Smooth muscle cell of the pulmonary artery (primary cell): ENCODE measurements around the gene EDEM2. TPM values are rescaled to one million over a fixed set of nuclear protein-coding genes. Genes with fewer than 3 reads are reported as not detected.

Source experiments
- total RNA-seq: library from RNA; depleted of rRNA; stranded (reverse); fragments of >200 nt; gene quantifications from 2 replicates; pipeline ENCODE4 v1.2.3, GENCODE V29; 2014

Gene EDEM2, protein sequence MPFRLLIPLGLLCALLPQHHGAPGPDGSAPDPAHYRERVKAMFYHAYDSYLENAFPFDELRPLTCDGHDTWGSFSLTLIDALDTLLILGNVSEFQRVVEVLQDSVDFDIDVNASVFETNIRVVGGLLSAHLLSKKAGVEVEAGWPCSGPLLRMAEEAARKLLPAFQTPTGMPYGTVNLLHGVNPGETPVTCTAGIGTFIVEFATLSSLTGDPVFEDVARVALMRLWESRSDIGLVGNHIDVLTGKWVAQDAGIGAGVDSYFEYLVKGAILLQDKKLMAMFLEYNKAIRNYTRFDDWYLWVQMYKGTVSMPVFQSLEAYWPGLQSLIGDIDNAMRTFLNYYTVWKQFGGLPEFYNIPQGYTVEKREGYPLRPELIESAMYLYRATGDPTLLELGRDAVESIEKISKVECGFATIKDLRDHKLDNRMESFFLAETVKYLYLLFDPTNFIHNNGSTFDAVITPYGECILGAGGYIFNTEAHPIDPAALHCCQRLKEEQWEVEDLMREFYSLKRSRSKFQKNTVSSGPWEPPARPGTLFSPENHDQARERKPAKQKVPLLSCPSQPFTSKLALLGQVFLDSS
- total RNA-seq = 80.0 and 101 TPM in 2 replicates

DNA sequence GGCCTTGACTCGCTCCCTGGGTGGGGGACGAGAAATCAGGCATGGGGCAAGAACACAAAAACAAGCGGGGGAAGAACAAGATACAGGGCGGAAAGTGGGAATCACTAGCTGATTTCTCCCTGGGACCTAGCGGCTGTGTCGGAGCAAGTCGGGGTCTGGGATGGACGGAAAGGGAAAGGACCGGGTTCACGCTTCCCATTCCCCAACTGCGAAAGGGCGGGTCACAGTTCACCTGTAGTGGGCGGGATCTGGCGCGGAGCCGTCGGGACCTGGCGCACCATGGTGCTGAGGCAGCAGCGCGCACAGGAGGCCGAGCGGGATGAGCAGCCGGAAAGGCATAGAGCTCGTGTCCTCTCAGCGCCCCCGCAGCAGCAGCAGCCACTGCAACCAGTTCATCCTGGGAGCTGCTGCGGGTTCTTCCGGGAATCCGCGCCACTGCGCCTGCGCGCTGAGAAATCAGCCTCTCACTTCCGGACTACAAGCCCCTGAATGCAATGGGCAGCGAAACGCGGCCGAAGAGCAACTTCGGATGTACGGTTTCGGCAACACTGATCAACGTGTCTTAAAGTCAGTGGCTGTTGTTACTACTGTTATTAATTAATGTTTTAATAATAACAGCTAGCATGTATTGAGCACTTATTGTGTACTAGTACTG is at the start of gene EDEM2:
TSS of gene EDEM2 (minus strand) at position 417 of the 655 bp plus-strand sequence. CDS start at position 339, 78 bp downstream.

DNA sequence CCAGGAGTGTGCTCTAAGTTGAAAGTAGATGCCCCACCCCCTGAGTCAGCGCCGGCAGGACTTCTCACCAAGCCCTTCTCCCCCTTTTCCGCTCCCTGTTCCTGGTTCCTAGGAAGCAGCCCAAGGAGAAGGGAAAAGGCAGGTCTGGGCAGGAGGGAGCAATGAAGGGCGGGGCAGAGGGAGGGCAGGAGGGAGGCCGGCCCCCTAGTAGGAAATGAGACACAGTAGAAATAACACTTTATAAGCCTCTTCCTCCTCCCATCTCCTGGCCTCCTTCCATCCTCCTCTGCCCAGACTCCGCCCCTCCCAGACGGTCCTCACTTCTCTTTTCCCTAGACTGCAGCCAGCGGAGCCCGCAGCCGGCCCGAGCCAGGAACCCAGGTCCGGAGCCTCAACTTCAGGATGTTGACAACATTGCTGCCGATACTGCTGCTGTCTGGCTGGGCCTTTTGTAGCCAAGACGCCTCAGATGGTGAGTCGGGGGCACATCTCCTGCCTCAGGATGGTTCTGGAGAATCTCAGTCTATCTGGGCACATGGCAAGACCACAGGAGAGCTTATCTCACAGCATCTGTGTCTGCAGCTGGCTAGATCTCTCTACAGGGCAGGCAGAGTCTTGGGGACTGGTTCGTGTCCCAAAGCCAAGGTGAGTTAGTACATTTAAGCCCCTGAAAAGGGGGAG is 24.8 kb upstream of the EDEM2 start, which contains the start of gene PROCR:
TSS of gene PROCR (plus strand) at position 320 of the 681 bp plus-strand sequence. CDS start at position 403, 83 bp downstream.

DNA sequence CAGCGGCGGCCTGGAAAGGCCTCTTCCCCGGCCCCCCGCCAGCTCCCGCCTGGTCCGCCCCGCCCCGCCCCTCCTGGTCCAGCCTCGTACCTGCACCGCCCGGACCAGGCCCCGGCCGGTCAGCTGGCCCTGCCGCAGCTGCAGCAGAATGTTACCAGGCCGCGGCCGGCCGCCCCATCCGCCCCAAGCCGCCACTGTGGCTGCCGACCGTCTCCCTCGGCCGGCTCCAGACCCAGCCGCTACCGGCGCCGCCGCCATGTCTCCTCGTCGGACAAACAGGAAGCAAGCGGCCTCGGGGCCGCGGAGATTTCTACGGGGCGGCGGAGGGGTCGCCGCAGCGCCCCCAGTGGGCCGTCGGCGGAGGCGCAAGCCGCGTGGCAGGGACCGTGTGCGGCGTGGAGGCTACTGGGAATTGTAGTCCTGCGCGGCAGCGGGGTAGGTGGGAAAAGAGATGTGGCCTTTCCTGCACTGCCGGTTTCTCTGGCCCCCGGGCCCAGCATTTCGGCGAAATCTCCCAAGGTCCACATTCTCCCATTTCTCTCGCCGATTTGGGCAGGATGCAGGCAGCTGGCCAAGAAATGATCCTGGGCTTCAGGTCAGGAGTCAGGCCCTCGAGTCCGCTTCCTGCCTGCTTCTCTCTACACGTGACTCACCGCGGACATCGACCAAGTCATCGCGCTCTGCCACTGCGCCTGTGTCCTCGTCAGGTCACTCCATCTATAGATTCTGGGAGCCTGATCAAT is 54.4 kb downstream of the EDEM2 start, which contains the start of gene TRPC4AP:
TSS of gene TRPC4AP (minus strand) at position 284 of the 743 bp plus-strand sequence. CDS start at position 258, 26 bp downstream.

Other genes with a start within 250 kb of the EDEM2 start
- 45.5 and 66.7 TPM in 2 replicates for gene GSS, start 191.5 kb downstream of the EDEM2 start, total RNA-seq
- gene MYH7B, start 191.5 kb downstream of the EDEM2 start, total RNA-seq = 0.13 and 0.20 TPM in 2 replicates
- gene TRPC4AP, start 54.5 kb downstream of the EDEM2 start, total RNA-seq = 89.4 and 108 TPM in 2 replicates
- 51.4 and 129 TPM in 2 replicates for gene PROCR, start 24.7 kb upstream of the EDEM2 start, total RNA-seq
- gene MMP24, start 79.4 kb upstream of the EDEM2 start, total RNA-seq = 0.98 and 2.0 TPM in 2 replicates
- 25.2 and 27.7 TPM in 2 replicates for gene MMP24OS, start 130.8 kb upstream of the EDEM2 start, total RNA-seq
- 95.8 and 118 TPM in 2 replicates for gene EIF6, start 137.4 kb upstream of the EDEM2 start, total RNA-seq
- not detected in 2 replicates for gene FAM83C, start 145.1 kb upstream of the EDEM2 start, total RNA-seq